ENCODE data around the gene SYTL3. TPM values are rescaled to one million over a fixed set of nuclear protein-coding genes. Genes with fewer than 3 reads are reported as not detected.

The SYTL3 gene
- total and polyA plus RNA-seq, 9 of the 15 experiments (the other 6 are each of a cell fraction or from before 2014, with no cell fraction given): 0.04 to 0.46 (median 0.17) TPM; not detected in 1

- TF ChIP-seq MCM5 (IDR thresholded peaks at IDR 0.05; ENCODE audit: low read depth): no peak
- peak; percentile 67 for TF ChIP-seq NEUROD1 (IDR thresholded peaks at IDR 0.05; ENCODE audit: borderline replicate concordance, low read depth, low read length, partially characterized antibody)
- TF ChIP-seq ZNF507 (tag; conservative IDR thresholded peaks at IDR 0.05): no peak
- TF ChIP-seq FOSL1 (tag; conservative IDR thresholded peaks at IDR 0.05): peak; percentile 47; the same call in 1 of the 2 replicates
- TF ChIP-seq XRCC4 (IDR thresholded peaks at IDR 0.05; ENCODE audit: extremely low read depth, insufficient read depth, insufficient read length): no peak
- TF ChIP-seq MBD1 (CRISPR knock-in tag; IDR thresholded peaks at IDR 0.05): no peak
- TF ChIP-seq SP1 (CRISPR knock-in tag; IDR thresholded peaks at IDR 0.05): peak; percentile 82
- TF ChIP-seq STAT5A (IDR thresholded peaks at IDR 0.05; ENCODE audit: borderline replicate concordance, low read length): peak; percentile 87
- TF ChIP-seq GATAD2B (IDR thresholded peaks at IDR 0.05; ENCODE audit: borderline replicate concordance): no peak
- no peak for TF ChIP-seq ZNF239 (CRISPR knock-in tag; IDR thresholded peaks at IDR 0.05)
- TF ChIP-seq ZFP30 (CRISPR knock-in tag; IDR thresholded peaks at IDR 0.05; ENCODE audit: borderline replicate concordance): no peak
- TF ChIP-seq FOS (IDR thresholded peaks at IDR 0.05; ENCODE audit: extremely low read depth, insufficient read length): no peak
- TF ChIP-seq KAT7 (CRISPR knock-in tag; IDR thresholded peaks at IDR 0.05; ENCODE audit: borderline replicate concordance): peak; percentile 91; the same call in 1 of the 2 replicates
- 0 out of 2 replicates have a peak, but pooled peaks have one; percentile 44 for TF ChIP-seq ZNF583 (CRISPR knock-in tag; IDR thresholded peaks at IDR 0.05)
- no peak for TF ChIP-seq PHF20 (IDR thresholded peaks at IDR 0.05; ENCODE audit: partially characterized antibody)
- no peak for TF ChIP-seq SRSF7 (optimal IDR thresholded peaks at IDR 0.05; ENCODE audit: low read depth, low read length)
- TF ChIP-seq SRSF1 (IDR thresholded peaks at IDR 0.05; ENCODE audit: low read depth, low read length): no peak
- TF ChIP-seq OTX1 (CRISPR knock-in tag; IDR thresholded peaks at IDR 0.05): peak; percentile 49; the same call in 1 of the 2 replicates
- TF ChIP-seq PML (IDR thresholded peaks at IDR 0.05; ENCODE audit: low read length): peak; percentile 91
- peak; percentile 77; the same call in 1 of the 2 replicates for TF ChIP-seq ADNP (tag; IDR thresholded peaks at IDR 0.05)
- no peak for TF ChIP-seq HMG20A (CRISPR knock-in tag; conservative IDR thresholded peaks at IDR 0.05)
- TF ChIP-seq RBM15 (IDR thresholded peaks at IDR 0.05; ENCODE audit: insufficient read depth, low read length): no peak
- peak; percentile 34; the same call in 1 of the 2 replicates for TF ChIP-seq ZNF324 (CRISPR knock-in tag; IDR thresholded peaks at IDR 0.05)
- no peak for TF ChIP-seq CREB5 (CRISPR knock-in tag; IDR thresholded peaks at IDR 0.05)
- peak; percentile 96 for TF ChIP-seq KLF16 (IDR thresholded peaks at IDR 0.05)
- peak; percentile 72 to 94; a peak in 3 of 4 replicates for TF ChIP-seq TBL1XR1 (IDR thresholded peaks at IDR 0.05; ENCODE audit: low read length in 2 of 2)
- peak; percentile 57; the same call in 1 of the 2 replicates for TF ChIP-seq MITF (IDR thresholded peaks at IDR 0.05)
Measured at GRCh38 chr6:158762787-158763433, 113.1 kb downstream of the SYTL3 start (continued).

All from K562 (cell line).